ENCODE data around the gene ULBP1. TPM values are rescaled to one million over a fixed set of nuclear protein-coding genes. Genes with fewer than 3 reads are reported as not detected.
"Not testable (repeated sequence)": the region's sequence is repeated elsewhere in the genome, so short reads cannot be mapped to it uniquely, and the experiment has no call there.

The ULBP1 gene
- total RNA-seq, 1 donor: 0.10 TPM

DNA sequence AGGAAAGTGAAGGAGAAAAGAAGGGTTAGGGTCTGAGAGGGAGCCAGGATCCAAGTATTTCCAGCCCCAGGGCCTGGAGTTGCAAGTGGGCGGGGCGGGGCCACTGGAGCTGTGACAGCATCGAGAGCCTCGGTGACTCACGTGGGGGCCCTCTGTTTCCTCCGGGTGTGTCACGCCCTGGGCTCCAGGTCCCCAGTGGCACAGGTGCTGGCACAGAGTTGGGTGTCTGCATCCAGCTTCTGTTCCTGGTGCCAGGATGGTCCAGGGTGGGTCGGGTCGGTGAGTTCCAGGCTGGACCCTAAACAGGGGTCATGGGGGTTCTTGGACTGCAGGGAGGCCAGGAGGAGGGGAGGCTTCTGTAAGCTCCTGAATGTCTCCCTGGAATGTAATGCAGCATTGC, 44.8 kb downstream of the ULBP1 start:
- peaks cover 20% of the 10 kb centered on the region for H3K4me1 ChIP-seq (ENCODE audit: insufficient read depth, low read length)
- H3K27me3 ChIP-seq (ENCODE audit: insufficient read depth, low read length): peaks cover 53% of the 10 kb centered on the region
- H3K4me3 ChIP-seq (ENCODE audit: low read length): no peak overlapping the region
- H3K9me3 ChIP-seq (ENCODE audit: low read depth, low read length): no peaks in the 10 kb centered on the region

DNA sequence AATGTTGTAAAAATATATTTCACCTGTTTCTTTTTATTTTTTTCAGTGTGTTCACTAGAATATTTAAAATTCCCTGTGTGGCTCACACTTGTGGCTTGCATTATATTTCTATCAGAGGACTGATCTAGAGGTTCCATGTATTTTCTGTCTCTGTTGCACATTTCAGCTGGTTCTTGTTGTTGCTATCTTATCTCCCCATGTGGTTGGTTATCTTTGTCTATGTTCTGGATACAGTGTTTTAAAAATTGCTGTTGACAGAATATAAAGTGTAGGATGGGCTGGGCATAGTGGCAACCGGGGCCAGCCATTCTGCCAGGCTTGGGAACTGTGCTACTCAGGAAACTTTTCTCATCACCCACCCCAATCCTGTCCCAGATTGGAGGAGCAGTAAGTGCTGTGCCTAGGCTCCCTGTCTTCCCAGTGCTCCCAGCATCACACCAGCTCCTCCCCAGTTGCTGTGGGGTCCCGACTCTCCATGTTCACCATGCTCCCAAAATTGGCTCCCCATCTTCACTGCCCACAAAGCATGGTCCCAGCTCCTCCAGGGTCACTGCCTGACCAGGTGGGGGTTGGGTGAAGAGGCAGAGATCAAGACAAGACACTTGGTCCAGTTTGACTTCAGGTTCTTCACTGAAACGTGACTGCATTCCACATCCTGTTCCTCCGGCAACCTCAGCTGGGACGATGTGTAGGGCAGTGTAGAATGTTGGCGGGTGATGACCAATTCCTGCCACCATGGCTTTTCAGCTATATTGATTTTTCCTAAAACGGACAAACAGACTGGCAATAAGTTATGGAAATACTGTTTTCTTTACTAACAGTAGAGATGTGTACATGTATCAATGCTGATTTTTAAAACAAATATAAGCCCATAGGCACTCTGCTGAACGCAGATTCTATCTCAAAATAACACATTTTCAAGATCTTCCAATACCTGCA, 49.4 kb downstream of the ULBP1 start:
- peaks cover 89% of the 10 kb centered on the region for H3K27me3 ChIP-seq (ENCODE audit: insufficient read depth, low read length)
- H3K9me3 ChIP-seq (ENCODE audit: low read depth, low read length); H3K4me3 ChIP-seq (ENCODE audit: low read length); H3K4me1 ChIP-seq (ENCODE audit: insufficient read depth, low read length): not testable (repeated sequence)

DNA sequence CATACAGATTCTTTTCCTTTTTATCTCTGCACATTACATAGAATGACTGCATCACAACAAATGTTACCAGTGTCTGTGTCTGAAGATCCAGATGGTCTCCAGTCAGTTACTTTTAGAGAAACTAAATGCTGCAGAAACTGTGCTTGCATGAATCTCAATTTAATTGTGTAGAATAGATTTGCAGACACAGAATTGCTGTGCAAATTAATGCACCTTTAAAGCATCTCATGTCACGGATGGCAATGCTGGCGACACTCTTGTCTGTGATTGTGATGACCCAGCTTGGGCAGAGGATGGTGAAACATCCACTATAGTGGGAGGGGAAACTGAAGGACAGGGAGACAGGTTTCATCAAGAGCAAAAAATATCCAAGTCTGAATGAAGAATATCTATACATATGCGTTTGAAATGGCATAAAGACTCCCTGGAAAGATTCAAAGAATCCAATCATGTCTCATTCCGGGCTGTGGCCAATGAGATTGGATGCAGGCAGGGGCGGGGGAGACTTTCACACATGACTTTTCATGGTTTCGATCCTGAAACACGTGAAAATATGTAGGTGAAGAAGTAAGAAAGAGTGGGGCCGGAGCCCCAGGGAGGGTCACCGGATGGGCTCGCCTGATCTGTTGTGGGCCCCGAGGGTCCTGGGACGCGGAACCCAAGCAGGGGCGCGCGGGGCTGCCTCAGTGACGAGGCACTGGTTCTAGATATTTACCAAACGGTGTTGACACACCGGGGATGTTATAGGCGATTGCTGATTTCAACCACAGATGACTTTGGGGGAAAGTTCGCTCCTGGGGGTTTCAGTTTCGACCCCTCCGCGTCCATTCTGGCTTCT, 50.3 kb downstream of the ULBP1 start:
- peaks cover 86% of the 10 kb centered on the region for H3K27me3 ChIP-seq (ENCODE audit: insufficient read depth, low read length)
- not testable (repeated sequence) for H3K4me1 ChIP-seq (ENCODE audit: insufficient read depth, low read length); H3K4me3 ChIP-seq (ENCODE audit: low read length); H3K9me3 ChIP-seq (ENCODE audit: low read depth, low read length)

DNA sequence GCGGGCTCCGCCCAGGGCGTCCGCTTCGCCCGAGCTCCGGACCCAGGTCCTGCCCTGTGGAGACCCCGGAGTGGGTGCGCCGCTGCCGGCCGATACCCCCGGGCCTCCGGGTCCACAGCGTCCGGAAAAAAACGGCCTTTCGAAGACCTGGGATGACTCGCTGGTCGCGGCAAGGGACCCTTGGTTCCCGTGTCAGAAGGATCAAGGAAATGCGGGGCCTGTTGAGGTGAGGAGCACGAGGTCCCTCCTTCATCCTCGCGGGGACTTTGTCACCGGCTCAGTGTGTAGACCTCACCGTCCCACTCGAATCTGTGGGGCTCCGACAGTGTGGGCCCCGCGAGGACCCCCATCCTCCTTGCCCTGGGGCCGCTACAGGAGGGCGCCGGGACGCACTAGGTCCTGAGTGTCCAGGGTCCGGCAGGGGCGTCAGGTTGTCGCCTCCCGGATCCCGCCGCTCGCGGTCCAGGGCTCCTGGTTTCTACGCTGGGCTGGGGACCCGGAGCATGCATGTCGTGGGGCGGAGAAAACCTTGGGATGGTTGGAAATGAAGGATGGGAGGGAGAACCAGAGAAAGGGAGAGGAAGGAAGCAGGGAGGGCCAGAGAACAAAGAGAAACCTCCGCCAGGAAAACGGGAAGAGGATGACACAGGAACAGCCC, 51.0 kb downstream of the ULBP1 start:
- not testable (repeated sequence) for H3K4me1 ChIP-seq (ENCODE audit: insufficient read depth, low read length); H3K4me3 ChIP-seq (ENCODE audit: low read length); H3K9me3 ChIP-seq (ENCODE audit: low read depth, low read length)
- H3K27me3 ChIP-seq (ENCODE audit: insufficient read depth, low read length): peaks cover 83% of the 10 kb centered on the region

DNA sequence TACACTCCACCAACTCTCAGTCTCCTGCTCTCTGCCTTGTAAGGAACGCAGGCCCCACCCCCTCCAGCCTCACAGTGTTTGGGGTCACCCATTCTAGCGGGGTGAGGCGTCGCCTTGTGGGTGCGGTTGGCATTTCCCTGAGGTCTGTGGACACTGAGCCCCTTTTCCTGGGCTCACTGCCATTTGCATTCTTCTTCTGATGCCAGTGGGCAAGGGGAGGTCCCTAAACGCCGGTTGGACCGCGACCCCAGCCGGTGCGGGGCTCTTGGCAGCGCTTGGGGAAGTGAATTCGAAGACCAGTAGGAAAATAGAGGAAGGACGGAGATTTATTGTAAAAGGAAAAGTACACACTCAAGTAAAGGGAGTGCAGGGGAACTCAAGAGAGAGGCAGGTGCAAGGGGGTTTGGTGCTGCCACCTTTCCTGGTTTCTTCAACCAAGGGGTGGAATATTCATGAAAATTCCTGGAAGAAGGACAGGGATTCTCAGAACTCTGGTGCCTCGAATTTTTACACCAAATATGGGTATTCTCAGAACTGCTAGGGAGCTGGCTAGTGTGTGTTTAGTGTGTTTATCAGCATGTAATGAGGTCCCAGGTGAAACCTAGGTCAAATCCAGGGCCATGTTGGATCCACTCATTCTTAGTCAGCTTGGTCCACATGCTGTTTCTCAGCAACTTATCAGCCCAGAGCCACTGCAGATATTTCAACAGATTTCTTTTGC, 51.7 kb downstream of the ULBP1 start:
- not testable (repeated sequence) for H3K4me3 ChIP-seq (ENCODE audit: low read length); H3K9me3 ChIP-seq (ENCODE audit: low read depth, low read length); H3K4me1 ChIP-seq (ENCODE audit: insufficient read depth, low read length)
- H3K27me3 ChIP-seq (ENCODE audit: insufficient read depth, low read length): peaks cover 76% of the 10 kb centered on the region

DNA sequence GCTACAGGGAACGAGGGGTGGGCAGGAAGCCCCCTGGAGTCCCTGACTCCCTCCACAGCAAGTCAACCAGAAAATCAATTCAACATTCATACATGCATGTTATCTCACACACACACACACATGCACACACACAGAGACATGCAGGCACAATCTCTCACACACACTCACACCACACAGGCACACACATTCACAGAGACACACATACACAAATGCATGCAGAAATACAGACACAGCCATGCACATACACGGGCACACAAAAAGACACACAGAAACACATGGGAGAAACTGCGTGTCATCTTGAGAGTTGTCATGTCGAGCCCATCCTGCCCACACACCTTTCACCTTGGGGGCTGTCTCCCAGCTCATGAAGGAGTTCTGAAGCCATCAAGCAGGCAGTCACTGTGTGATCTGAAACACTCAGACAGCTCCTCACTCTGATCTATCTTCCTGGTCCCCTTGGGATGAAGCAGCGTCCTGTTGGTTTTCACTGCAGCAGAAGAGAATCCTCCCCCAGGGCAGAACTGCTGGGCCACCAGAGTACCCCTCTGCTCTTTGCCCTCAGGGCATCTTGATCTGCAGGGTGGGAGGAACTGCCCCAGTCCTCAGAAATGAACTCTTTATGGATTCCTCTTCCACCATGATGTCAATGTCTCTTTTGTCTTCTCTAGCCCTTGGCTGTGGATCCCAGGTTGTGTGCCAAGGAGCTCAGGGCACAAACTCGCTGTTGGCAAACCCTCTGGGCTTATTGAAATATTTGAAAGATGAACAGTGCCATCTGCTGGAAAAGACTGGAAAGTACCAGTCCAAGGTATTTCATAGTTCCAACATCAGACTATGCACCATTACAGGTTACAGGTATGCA, 52.8 kb downstream of the ULBP1 start:
- Histone ChIP-seq H3K9me3 (ENCODE audit: low read depth, low read length) (no peaks in the 10 kb centered on the region), H3K4me3 (ENCODE audit: low read length) (no peak overlapping the region), H3K4me1 (ENCODE audit: insufficient read depth, low read length) (peaks cover 8% of the 10 kb centered on the region), H3K27me3 (ENCODE audit: insufficient read depth, low read length) (peaks cover 69% of the 10 kb centered on the region)

DNA sequence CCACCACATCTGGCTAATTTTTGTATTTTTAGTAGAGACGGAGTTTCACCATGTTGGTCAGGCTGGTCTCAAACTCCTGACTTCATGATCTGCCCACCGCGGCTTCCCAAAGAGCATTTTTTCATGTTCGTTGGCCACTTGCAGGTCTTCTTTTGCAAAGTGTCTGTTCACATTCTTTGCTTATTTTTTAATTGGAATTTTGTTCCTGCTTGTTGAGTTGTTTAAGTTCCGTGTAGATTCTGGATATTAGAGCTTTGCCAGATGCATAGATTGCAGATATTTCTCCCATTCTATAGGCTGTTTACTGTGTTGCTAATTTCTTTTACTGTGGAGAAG, 53.4 kb downstream of the ULBP1 start:
- H3K4me1 ChIP-seq (ENCODE audit: insufficient read depth, low read length); H3K4me3 ChIP-seq (ENCODE audit: low read length); H3K9me3 ChIP-seq (ENCODE audit: low read depth, low read length): not testable (repeated sequence)
- peaks cover 63% of the 10 kb centered on the region for H3K27me3 ChIP-seq (ENCODE audit: insufficient read depth, low read length)

DNA sequence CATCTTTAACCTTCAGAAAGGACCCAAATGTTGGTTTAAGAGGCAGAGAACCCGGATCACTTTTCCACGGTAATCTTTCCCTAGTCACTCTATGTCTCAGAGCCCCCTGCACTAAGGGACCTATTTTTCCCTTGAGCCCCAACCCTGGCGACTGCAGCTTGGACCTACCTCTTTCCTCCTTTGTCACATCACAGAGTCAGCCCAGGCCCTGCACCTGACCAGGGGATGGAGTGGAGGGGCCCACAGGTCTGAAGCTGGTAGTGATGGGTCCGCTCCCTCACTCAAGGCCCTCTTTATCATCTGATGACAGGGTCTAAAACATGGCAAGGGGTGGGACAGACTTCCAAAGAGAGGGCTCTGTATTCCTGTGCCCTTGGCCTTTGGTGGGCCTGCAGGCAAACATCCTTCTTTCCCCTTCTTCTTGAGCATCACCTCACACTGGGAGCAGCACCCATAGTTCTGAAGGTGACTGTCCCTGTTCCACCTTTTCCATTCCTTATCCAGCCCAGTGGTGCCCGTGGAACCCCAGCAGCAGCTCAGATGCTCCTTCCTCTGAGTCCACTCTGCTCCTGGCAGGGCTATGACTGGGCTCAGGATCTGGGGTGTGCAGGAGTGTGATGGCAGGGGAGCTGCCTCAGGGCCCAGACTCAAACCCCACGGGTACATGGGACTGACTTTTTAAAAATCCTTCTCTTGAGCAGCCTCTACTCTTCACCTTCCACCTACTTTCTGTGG, 55.3 kb downstream of the ULBP1 start:
- Histone ChIP-seq H3K4me3 (ENCODE audit: low read length) (no peak overlapping the region), H3K4me1 (ENCODE audit: insufficient read depth, low read length) (peaks cover 8% of the 10 kb centered on the region), H3K9me3 (ENCODE audit: low read depth, low read length) (no peaks in the 10 kb centered on the region), H3K27me3 (ENCODE audit: insufficient read depth, low read length) (peaks cover 45% of the 10 kb centered on the region)

DNA sequence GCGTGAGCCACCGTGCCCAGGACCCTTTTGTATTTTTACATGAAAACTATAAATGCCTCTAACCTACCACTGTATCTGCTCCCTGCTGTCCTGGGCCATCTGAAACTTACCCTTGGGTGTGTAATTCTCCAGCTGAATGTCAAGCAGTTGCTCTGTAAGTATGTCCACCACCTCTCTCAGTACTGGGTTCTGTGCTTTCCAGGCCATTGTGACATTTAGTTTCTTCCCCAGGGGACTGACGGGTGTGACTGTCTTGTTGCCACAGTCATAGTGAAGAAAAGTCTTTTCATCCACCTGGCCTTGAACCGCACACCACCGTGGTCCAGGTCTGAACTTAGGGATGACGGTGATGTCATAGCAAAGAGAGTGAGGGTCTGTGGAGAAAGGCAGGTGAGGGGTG, 58.1 kb downstream of the ULBP1 start:
- H3K27me3 ChIP-seq (ENCODE audit: insufficient read depth, low read length): peaks cover 42% of the 10 kb centered on the region
- H3K4me1 ChIP-seq (ENCODE audit: insufficient read depth, low read length); H3K4me3 ChIP-seq (ENCODE audit: low read length); H3K9me3 ChIP-seq (ENCODE audit: low read depth, low read length): not testable (repeated sequence)

Other genes starting within 250 kb of the ULBP1 start
- gene LATS1, start 245.8 kb upstream of the ULBP1 start, total RNA-seq: 32.2 TPM
- gene NUP43, start 217.4 kb upstream of the ULBP1 start, total RNA-seq: 12.6 TPM
- gene PCMT1, start 214.2 kb upstream of the ULBP1 start, total RNA-seq: 34.6 TPM
- gene LRP11, start 99.6 kb upstream of the ULBP1 start, total RNA-seq: 0.21 TPM
- gene RAET1E, start 65.8 kb upstream of the ULBP1 start, total RNA-seq: not detected
- not detected for gene RAET1G, start 40.8 kb upstream of the ULBP1 start, total RNA-seq
- 0.94 TPM for gene ULBP2, start 21.9 kb upstream of the ULBP1 start, total RNA-seq
- gene RAET1L, start 61.6 kb downstream of the ULBP1 start, total RNA-seq: 0.10 TPM
- gene ULBP3, start 105.2 kb downstream of the ULBP1 start, total RNA-seq: 0.84 TPM
- 0.21 TPM for gene PPP1R14C, start 179.1 kb downstream of the ULBP1 start, total RNA-seq